Activated CD4-positive, alpha-beta T cell treated with anti-CD3 and anti-CD28 coated beads for 4 hours (primary cell): ENCODE data around the gene ISLR2.
"Not testable (repeated sequence)": the region's sequence is repeated elsewhere in the genome, so short reads cannot be mapped to it uniquely, and the experiment has no call there.

Source experiments
- DNase-seq, 2 donors: peaks; one replicate each; pipeline ENCODE4 v3.0.0-alpha.2; 2020

Gene ISLR2

DNA sequence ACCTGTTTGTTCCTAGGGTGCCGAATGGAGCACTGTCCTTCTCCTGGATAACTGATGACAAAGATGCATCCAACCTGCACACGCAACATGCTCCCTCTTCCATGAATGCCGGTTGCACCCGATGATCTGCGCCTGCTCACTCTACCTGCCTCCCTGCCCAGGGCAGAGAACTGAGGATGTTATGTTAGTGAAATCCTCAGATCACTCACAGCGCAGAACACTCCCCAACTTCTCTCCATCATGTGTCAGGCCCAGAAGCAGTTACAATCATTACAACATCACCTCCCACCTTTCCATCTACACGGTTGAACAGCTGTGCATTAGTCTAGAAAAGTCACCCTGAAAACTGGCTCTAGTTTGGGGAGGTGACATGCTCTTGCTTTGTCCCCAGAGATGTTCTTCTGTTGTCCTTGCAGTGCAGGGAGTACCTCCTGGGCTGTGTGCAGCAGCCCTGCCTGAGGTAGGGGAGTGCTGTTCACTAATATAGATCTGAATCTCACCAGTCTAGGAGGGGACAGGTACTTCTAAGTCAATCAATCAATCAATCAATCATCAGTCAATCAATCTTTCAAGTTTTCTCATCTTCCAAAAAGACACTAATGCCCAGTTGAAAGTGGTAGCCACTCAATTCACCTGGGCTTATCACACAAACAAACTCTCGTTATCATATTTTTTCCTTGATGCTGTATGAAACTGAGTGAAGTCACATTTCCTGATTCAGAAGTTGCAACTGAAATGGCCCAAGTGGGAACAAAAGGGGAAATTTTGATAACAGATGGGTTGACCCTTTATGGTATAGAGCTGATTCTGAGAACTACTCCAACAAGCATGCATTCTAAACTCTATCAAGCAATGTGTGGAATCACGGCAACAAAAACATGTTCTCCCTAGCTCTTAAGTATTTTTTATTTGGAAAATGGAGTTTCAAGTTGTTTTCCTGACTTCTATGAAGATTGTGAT, 27.8 kb downstream of the ISLR2 start:
- DNase-seq: no peak

GRCh38 chr15:74158855-74159650, 28.7 kb downstream of the ISLR2 start:
- no peak for DNase-seq

GRCh38 chr15:74159773-74160172, 29.4 kb downstream of the ISLR2 start:
- DNase-seq: no peak

- DNase-seq: not testable (repeated sequence)
Observed at GRCh38 chr15:74160390-74160789, 30.0 kb downstream of the ISLR2 start.

GRCh38 chr15:74162195-74162536, 31.8 kb downstream of the ISLR2 start:
- DNase-seq: not testable (repeated sequence)

DNA sequence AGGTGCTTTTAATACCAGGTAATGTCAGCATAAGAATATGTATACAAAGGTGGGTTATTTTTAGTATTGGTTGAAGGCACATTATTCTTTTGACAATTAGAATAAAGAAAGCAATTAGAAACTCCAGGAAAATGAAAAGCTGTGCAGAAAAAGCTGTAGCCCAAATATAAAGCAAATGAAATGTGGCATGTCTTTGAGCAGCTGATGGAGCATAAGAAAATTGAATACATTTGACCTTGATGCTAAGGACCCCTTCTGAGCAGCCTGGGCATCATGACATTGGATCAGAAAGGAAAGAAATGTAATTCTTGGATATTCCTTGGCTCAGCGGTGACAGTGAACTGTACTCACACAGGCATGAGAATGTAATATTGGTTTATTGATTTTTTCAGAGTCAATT, 35.1 kb downstream of the ISLR2 start:
- no peak for DNase-seq

- no peak for DNase-seq
Observed at GRCh38 chr15:74167891-74168331, 37.5 kb downstream of the ISLR2 start.

GRCh38 chr15:74168711-74169126, 38.3 kb downstream of the ISLR2 start:
- DNase-seq: no peak

- no peak for DNase-seq
Observed at GRCh38 chr15:74170071-74170844, 39.9 kb downstream of the ISLR2 start.

DNA sequence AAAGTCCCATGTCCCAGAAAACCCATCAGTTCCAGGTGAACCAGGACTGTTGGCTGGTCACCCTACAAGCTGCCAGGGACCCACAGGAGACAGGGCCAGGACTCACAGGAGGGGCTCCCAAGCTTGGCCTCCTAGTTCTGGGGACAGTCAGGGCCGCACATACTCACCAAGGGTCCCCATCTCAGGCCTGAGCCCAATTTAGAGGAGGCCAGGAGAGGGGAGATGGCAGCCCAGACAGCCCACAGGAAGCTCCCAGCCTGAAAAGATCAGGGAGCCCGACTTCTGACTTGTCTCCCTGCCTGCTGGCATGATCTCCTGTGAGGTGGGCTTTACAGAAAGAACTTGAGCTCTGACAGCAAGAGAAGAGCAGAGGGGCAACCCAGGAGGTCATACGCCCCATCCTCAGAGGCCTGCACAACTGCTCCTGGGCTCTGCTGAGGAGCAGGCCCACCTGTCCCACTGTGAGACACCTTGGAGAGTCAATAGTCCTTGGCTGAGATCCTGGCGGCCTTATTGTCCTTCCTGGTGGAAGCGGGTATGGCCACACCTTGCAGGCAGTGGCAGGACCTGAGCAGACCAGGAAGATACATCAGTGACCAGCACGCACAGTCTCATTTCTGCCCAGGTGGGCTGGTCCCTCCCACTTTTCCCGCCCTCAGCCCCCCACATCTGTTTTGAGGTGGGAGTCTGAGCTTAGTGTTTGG, 40.6 kb downstream of the ISLR2 start:
- no peak for DNase-seq

GRCh38 chr15:74171965-74172541, 41.7 kb downstream of the ISLR2 start:
- no peak for DNase-seq

- no peak for DNase-seq
Observed at GRCh38 chr15:74172701-74173379, 42.5 kb downstream of the ISLR2 start.

DNA sequence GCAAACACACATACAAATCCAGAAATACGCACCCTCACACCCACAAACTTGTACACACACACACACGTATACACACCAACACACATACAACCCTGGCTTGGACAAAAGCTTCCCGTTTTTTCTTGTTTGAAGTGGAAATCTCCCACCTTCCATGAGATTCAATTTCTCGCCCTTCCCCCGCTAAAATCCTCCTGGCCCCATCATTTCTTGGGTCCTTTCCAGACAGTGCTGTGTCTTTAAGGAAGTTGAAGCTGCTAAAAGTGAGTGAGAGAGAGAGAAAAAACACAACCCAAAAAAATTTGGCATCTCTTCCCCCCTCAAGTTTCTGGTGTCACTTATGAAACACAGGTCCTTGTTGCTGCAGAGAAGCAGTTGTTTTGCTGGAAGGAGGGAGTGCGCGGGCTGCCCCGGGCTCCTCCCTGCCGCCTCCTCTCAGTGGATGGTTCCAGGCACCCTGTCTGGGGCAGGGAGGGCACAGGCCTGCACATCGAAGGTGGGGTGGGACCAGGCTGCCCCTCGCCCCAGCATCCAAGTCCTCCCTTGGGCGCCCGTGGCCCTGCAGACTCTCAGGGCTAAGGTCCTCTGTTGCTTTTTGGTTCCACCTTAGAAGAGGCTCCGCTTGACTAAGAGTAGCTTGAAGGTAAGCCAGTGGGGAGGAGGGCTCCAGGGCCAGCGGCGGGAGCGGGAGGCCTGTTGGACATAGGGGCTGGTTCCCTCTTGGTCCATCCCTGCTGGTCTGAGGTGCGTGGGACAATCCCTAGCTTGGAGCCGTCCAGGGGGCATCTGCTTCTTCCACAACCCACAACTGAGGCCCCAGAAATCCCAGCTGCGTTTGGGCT, 43.2 kb downstream of the ISLR2 start, which contains the start of gene ISLR:
ISLR (plus strand) TSS at position 331 of the 839 bp plus-strand sequence. CDS start 1,149 bp downstream, outside the sequence.
- no peak for DNase-seq

DNA sequence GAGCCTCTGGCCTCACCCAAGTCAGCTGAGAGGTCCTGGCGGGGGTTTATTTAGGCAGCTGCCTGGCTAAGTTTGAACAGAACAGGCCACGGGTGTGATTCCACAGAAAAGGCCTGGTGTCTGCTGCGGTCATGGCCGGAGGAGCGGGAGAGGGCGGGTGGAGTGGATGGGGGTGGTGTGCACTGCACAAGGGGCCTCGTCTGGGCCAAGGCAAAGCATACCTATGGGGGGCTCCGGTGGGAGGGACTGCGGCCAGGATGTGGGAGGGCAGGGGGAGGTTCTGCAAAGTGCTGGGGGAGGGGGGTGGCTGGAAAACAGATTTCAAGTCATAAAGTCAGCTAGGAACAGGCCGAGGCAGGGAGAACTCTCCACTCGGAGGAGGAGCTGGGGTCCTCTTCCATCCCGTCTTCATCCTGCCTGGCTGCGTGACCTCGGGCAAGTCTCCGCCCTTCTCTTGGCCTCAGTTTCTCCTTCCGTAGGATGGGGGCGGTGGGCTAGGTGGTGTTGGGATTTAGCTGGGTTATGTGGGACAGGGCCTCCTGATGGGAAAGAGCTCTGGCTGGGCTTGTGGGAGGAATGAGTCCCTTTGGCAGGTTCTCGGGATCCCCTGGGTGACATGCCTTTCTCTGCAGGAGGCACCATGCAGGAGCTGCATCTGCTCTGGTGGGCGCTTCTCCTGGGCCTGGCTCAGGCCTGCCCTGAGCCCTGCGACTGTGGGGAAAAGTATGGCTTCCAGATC, 44.0 kb downstream of the ISLR2 start:
- DNase-seq: no peak

GRCh38 chr15:74174958-74175253, 44.5 kb downstream of the ISLR2 start:
- no peak for DNase-seq

- DNase-seq: no peak
Observed at GRCh38 chr15:74175271-74176191, 45.1 kb downstream of the ISLR2 start.

DNA sequence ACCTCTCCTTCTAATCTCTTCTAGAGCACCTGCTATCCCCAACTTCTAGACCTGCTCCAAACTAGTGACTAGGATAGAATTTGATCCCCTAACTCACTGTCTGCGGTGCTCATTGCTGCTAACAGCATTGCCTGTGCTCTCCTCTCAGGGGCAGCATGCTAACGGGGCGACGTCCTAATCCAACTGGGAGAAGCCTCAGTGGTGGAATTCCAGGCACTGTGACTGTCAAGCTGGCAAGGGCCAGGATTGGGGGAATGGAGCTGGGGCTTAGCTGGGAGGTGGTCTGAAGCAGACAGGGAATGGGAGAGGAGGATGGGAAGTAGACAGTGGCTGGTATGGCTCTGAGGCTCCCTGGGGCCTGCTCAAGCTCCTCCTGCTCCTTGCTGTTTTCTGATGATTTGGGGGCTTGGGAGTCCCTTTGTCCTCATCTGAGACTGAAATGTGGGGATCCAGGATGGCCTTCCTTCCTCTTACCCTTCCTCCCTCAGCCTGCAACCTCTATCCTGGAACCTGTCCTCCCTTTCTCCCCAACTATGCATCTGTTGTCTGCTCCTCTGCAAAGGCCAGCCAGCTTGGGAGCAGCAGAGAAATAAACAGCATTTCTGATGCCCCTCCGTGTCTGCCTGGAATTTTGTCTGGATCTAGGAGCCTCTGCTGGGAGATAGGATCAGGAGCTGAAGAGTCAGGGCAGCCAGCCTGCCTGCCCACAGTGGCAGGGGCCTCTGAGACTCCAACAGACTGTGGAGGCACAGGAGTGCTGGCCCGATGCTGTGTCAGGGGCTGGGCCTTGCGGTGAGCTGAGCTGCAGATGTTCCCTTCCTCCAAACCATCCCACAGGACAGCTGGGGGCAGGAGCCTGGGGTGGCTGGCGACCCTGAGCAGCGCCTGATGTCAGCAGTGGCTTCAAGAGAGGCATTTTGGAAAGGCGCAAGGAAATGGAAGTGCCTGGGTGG, 46.2 kb downstream of the ISLR2 start:
- no peak for DNase-seq
